SU-DHL-6 (cell line): Measurements from ENCODE around the gene SCAPER.

Experiments
- H2AFZ ChIP-seq: fragments of 200-600 bp; sonication (generic); 2 replicates; pipeline ENCODE4 v1.6.1; 2014; ENCODE audit warnings: low read depth, mild to moderate bottlenecking, moderate library complexity, mixed read lengths, antibody characterized with exemption, low read length; ENCODE audit not compliant: severe bottlenecking
- H3F3A ChIP-seq: fragments of 200-600 bp; shearing (Covaris generic); 2 replicates; pipeline ENCODE4 v1.6.0; 2016; ENCODE audit warnings: antibody characterized with exemption, mild to moderate bottlenecking; ENCODE audit not compliant: insufficient read depth
- H3K27ac ChIP-seq: fragments of 200-600 bp; sonication (generic); 2 replicates; pipeline ENCODE4 v1.5.1; 2016; ENCODE audit warnings: low read depth, mild to moderate bottlenecking, low read length, moderate library complexity, mixed read lengths
- H3K27me3 ChIP-seq: fragments of 200-600 bp; sonication (generic), shearing (Covaris generic); 2 replicates; pipeline ENCODE4 v1.6.0; 2014; ENCODE audit warnings: mild to moderate bottlenecking, low read length
- H3K36me3 ChIP-seq: fragments of 200-600 bp; sonication (generic); 2 replicates; pipeline ENCODE4 v1.6.1; 2014; ENCODE audit warnings: mild to moderate bottlenecking, low read length, mixed read lengths
- H3K4me2 ChIP-seq: fragments of 300-600, 200-600 bp; shearing (Covaris generic), sonication (generic); 2 replicates; pipeline ENCODE4 v1.6.0; 2014; ENCODE audit warnings: low read length, low read depth, mild to moderate bottlenecking; ENCODE audit not compliant: poor library complexity, severe bottlenecking
- H3K4me3 ChIP-seq: fragments of 200-600 bp; sonication (generic); 2 replicates; pipeline ENCODE4 v1.5.1; 2014; ENCODE audit warnings: antibody characterized with exemption, low read length, mild to moderate bottlenecking, mixed read lengths; ENCODE audit not compliant: insufficient read depth, poor library complexity, severe bottlenecking
- H3K79me2 ChIP-seq: fragments of 200-600 bp; sonication (generic); 2 replicates; pipeline ENCODE4 v1.6.1; 2014; ENCODE audit warnings: mild to moderate bottlenecking, low read length, moderate library complexity; ENCODE audit not compliant: insufficient read depth
- H3K9ac ChIP-seq: fragments of 200-600 bp; sonication (generic); 2 replicates; pipeline ENCODE4 v1.7.0; 2014; ENCODE audit warnings: mild to moderate bottlenecking, low read length
- H3K9me2 ChIP-seq: fragments of 200-600 bp; sonication (generic); replicated peaks from 2 replicates; pipeline ENCODE4 v1.6.1; 2014; ENCODE audit warnings: low read length; ENCODE audit not compliant: insufficient read depth
- H3K9me3 ChIP-seq: fragments of 200-600 bp; sonication (generic); 2 replicates; pipeline ENCODE4 v1.6.1; 2014; ENCODE audit warnings: low read length, mixed read lengths; ENCODE audit not compliant: insufficient read depth
- H4K20me1 ChIP-seq: fragments of 200-600 bp; sonication (generic); 2 replicates; pipeline ENCODE4 v1.6.1; 2014; ENCODE audit warnings: low read depth, mild to moderate bottlenecking, antibody characterized with exemption, low read length, moderate library complexity, mixed read lengths
- EZH2phosphoT487 ChIP-seq: fragments of 200-600 bp; sonication (generic), shearing (Covaris generic); conservative IDR thresholded peaks from 2 replicates; pipeline ENCODE4 v1.6.1; 2018; ENCODE audit warnings: mild to moderate bottlenecking, antibody characterized with exemption, low read length, moderate library complexity, mixed read lengths
- TF ChIP-seq, protein P1 (sequence below): fragments of 200-600 bp; sonication (generic); IDR thresholded peaks from one replicate; pipeline ENCODE4 v1.5.1; 2017; ENCODE audit warnings: antibody characterized with exemption, mild to moderate bottlenecking, low read length, moderate library complexity; ENCODE audit not compliant: insufficient read depth, poor library complexity, severe bottlenecking

SCAPER gene

DNA sequence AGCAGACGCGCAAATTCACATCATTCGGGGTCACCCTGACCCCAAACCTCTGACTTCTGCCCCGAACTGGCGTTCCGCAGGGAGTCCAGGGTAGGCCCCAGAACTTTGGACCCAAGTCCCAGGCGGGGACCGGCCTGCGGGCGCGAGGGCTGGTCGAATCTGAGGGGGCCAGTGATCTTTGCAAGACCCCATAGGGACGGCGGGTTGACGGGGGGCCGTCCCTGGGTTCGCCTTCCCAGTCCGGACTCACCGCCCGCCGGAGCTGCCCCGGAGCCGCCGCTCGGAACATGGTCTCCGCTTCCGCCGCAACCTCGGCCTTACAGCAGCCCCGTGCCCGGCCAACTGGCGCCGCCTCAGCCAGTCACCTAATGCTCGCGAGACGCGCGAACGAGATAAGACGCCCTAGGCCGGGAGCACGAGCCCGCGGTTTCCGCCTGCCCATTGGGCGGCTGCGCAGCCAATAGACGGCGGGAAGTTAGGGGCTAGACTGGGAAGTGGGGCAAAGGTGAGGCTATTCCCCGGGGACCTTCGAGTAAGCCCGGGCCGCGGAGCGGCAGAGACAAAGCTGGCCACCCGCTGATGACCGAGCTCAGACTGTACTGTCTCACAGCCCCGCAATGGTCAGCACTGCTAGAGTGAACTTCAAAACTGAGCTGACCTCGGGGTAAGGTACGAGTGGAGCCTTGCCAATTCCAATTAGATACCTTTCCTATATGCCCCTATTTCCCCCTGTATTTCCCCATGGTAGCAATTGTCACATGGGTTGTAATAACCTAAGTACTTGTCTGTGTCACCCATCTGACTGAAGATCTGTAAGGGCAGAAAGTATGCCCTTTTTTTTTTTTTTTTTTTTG lies 593.8 kb downstream of the SCAPER start, which contains the start of gene ETFA:
ETFA (minus strand) TSS at position 370 of the 854 bp plus-strand sequence; CDS start at position 289, 81 bp downstream.
- Histone ChIP-seq H3K27me3 (no peaks in the 10 kb centered on the region), H3K27ac (peak within 1 kb of the TSS; percentile 53), H3K4me2 (peak within 1 kb of the TSS; percentile 85), H3K9me2 (no peaks in the 10 kb centered on the region), H4K20me1 (0 out of 2 replicates have a peak, but pooled peaks cover 7% of the 10 kb centered on the region), H2AFZ (peak within 1 kb of the TSS; percentile 93), H3K4me3 (peak within 1 kb of the TSS; percentile 98), H3K79me2 (peaks cover 49% of the 10 kb centered on the region), H3K36me3 (no peaks in the 10 kb centered on the region), H3F3A (no peaks in the 10 kb centered on the region), H3K9me3 (no peaks in the 10 kb centered on the region), H3K9ac (peak within 1 kb of the TSS; percentile 92)
- TF ChIP-seq, protein P1, sequence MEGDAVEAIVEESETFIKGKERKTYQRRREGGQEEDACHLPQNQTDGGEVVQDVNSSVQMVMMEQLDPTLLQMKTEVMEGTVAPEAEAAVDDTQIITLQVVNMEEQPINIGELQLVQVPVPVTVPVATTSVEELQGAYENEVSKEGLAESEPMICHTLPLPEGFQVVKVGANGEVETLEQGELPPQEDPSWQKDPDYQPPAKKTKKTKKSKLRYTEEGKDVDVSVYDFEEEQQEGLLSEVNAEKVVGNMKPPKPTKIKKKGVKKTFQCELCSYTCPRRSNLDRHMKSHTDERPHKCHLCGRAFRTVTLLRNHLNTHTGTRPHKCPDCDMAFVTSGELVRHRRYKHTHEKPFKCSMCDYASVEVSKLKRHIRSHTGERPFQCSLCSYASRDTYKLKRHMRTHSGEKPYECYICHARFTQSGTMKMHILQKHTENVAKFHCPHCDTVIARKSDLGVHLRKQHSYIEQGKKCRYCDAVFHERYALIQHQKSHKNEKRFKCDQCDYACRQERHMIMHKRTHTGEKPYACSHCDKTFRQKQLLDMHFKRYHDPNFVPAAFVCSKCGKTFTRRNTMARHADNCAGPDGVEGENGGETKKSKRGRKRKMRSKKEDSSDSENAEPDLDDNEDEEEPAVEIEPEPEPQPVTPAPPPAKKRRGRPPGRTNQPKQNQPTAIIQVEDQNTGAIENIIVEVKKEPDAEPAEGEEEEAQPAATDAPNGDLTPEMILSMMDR: no peak
- no peak for TF ChIP-seq EZH2phosphoT487

DNA sequence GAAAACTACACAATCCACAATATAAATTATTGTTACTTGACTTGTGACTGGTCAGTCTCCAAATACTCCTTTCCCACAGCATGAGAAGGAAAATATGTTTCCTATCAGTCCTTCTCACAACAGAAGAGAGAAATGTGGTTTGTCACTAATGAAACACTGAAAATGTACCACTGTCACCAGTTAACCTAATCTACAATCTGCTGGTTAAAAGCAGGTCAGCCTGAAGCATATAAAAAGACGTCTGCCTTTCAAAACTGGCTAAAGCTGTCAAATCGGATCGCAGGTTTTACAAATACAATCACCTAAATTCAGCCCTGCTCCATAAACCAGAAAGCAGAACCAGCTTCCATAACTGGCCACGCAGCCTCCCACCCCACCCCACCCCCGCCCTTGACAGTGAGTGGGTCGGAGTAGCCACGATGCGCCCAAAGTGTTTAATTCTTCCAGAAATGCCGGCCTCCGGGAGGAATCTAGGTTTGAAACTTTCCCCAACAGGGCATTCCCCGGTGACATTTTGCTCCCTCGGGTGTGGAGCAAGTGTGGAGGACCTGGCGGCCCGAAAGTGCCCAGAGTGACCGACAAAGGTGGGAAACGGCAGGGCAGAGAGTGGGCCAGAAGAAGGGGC lies 594.6 kb downstream of the SCAPER start:
- no peaks in the 10 kb centered on the region for H3F3A ChIP-seq
- no peaks in the 10 kb centered on the region for H3K36me3 ChIP-seq
- peaks cover 56% of the 10 kb centered on the region for H3K79me2 ChIP-seq
- peak overlapping the region; percentile 71 for H2AFZ ChIP-seq
- H3K27ac ChIP-seq: peak overlapping the region; percentile 53
- H3K4me3 ChIP-seq: peak overlapping the region; percentile 98
- 0 out of 2 replicates have a peak, but pooled peaks cover 7% of the 10 kb centered on the region for H4K20me1 ChIP-seq
- H3K9me2 ChIP-seq: no peaks in the 10 kb centered on the region
- H3K9me3 ChIP-seq: no peaks in the 10 kb centered on the region
- peak overlapping the region; percentile 92 for H3K9ac ChIP-seq
- peak overlapping the region; percentile 85 for H3K4me2 ChIP-seq
- no peaks in the 10 kb centered on the region for H3K27me3 ChIP-seq
- TF ChIP-seq EZH2phosphoT487: no peak
- TF ChIP-seq, protein P1: no peak

DNA sequence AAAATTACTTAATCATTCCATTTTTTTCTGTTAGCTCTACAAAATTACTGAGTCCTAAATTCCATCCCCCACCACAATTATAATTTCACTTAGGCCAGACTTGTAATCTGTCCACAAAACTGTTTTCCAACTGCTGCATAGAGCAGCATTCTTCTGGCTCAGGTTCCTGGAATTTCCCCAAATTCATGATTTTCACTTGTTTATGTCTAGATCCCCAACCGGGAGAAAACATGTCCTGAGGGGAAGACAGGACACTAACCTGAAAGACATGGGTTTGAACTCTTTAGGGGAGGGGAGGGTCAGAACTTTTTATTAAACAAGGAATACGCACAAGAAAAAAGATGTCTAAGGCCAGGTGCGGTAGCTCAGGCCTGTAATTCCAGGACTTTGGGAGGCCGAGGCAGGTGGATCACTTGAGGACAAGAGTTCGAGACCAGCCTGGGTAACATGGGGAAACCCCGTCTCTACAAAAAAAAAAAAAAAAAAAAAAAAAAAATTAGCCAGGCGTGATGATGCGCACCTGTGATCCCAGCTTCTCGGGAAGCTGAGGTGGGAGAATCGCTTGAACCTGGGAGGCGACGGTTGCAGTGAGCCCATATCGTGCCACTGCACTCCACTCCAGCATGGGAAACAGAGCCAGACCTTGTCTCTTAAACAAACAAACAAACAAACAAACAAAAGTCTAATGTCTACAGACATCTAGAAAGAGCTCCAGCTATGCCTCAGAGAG lies 595.4 kb downstream of the SCAPER start:
- Histone ChIP-seq H3K36me3 (no peaks in the 10 kb centered on the region), H3K27me3 (no peaks in the 10 kb centered on the region), H3K9me2 (no peaks in the 10 kb centered on the region), H3K4me2 (peak overlapping the region; percentile 85), H3K79me2 (peaks cover 65% of the 10 kb centered on the region), H3K27ac (no peak overlapping the region), H2AFZ (no peak overlapping the region), H4K20me1 (0 out of 2 replicates have a peak, but pooled peaks cover 7% of the 10 kb centered on the region), H3F3A (no peaks in the 10 kb centered on the region), H3K9me3 (no peaks in the 10 kb centered on the region), H3K4me3 (peak overlapping the region; percentile 98), H3K9ac (peak overlapping the region; percentile 92)
- no peak for TF ChIP-seq EZH2phosphoT487
- TF ChIP-seq, protein P1: no peak
